Smooth muscle cell (in vitro differentiated cells): ENCODE results near the gene SORCS2. TPM values are rescaled to one million over a fixed set of nuclear protein-coding genes. Genes with fewer than 3 reads are reported as not detected.

Experiments used
- DNase-seq: peaks from one replicate; lab custom pipeline; 2025; ENCODE audit not compliant: unreplicated experiment; lab: John Stamatoyannopoulos, UW
- H2AFZ ChIP-seq: fragments of 200-600 bp; sonication (generic); 2 replicates; pipeline ENCODE4 v1.6.0; 2016; ENCODE audit warnings: antibody characterized with exemption, low read depth, mild to moderate bottlenecking
- H3F3A ChIP-seq: fragments of 200-600 bp; sonication (generic); 2 replicates; pipeline ENCODE4 v1.6.0; 2017; ENCODE audit warnings: antibody characterized with exemption, low read depth
- H3K27ac ChIP-seq: fragments of 200-600 bp; sonication (generic); 2 replicates; pipeline ENCODE4 v1.5.1; 2016; ENCODE audit warnings: low read depth, mild to moderate bottlenecking
- H3K27me3 ChIP-seq: fragments of 200-600 bp; sonication (generic); 2 replicates; pipeline ENCODE4 v1.6.1; 2016; ENCODE audit warnings: low read depth, mild to moderate bottlenecking
- H3K36me3 ChIP-seq: fragments of 200-600 bp; sonication (generic); 2 replicates; pipeline ENCODE4 v1.5.1; 2016; ENCODE audit warnings: low read depth
- H3K4me1 ChIP-seq: fragments of 200-600 bp; sonication (generic); 2 replicates; pipeline ENCODE4 v1.5.1; 2016; ENCODE audit warnings: low read depth
- H3K4me2 ChIP-seq: fragments of 200-600 bp; sonication (generic); 2 replicates; pipeline ENCODE4 v1.6.0; 2016; ENCODE audit warnings: mild to moderate bottlenecking
- H3K4me3 ChIP-seq: fragments of 200-600 bp; sonication (generic); 2 replicates; pipeline ENCODE4 v1.5.1; 2016; ENCODE audit warnings: mild to moderate bottlenecking
- H3K79me2 ChIP-seq: fragments of 200-600 bp; sonication (generic); 2 replicates; pipeline ENCODE4 v1.6.0; 2016; ENCODE audit warnings: low read depth, mild to moderate bottlenecking
- H3K9ac ChIP-seq: fragments of 200-600 bp; sonication (generic); 2 replicates; pipeline ENCODE4 v1.6.0; 2016; ENCODE audit warnings: low read depth
- H3K9me3 ChIP-seq: fragments of 200-600 bp; sonication (generic); replicated peaks from 2 replicates; pipeline ENCODE4 v1.5.1; 2016; ENCODE audit warnings: low read depth
- H4K20me1 ChIP-seq: fragments of 200-600 bp; sonication (generic); 2 replicates; pipeline ENCODE4 v1.6.0; 2016; ENCODE audit warnings: low read depth
- WGBS: methylation state at CpG from one replicate; pipeline ENCODE4 v1.1.7; 2016; ENCODE audit warnings: low lambda C conversion rate; 5-methylcytosine and 5-hydroxymethylcytosine counted together
- polyA plus RNA-seq: library from polyadenylated mRNA; unstranded; fragments of >200 nt; fragmentation: Nextera tagmentation; extraction: Ambion mirVana; gene quantifications from 2 replicates; pipeline ENCODE4 v1.2.1, GENCODE V29; 2016
- total RNA-seq: library from RNA; depleted of rRNA; stranded (reverse); fragments of >200 nt; gene quantifications from 2 replicates; pipeline ENCODE4 v1.2.3, GENCODE V29; 2014
- TF ChIP-seq, protein P1 (sequence below): fragments of 200-600 bp; sonication (generic); IDR thresholded peaks from 2 replicates; pipeline ENCODE4 v1.5.1; 2017; ENCODE audit warnings: borderline replicate concordance, mild to moderate bottlenecking, antibody characterized with exemption; ENCODE audit not compliant: insufficient read depth, poor library complexity, severe bottlenecking

SORCS2 gene
- total and polyA plus RNA-seq, 2 experiments from 2014 or later = 5.2 to 9.3 TPM

DNA sequence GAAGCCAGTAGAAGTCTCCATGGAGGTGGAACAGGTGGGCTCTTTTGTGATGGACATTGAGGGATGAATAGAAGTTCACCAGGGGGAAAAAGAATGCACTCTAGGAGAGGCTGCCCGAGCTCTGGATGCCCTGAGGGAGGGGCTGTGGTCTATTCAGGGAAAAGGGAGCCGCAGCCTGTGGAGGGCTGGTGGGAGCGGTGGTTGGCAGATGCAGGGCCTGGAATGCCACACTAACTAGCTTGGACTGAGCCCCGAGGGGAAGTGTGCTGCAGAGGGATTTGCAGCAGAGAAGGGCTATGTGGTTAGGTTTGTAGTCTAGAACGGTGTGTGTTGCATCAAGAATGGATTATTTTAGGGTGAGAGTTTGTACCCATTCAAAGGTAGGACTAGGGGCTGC is 271.9 kb downstream of the SORCS2 start:
- Histone ChIP-seq H2AFZ (no peak overlapping the region), H4K20me1 (no peaks in the 10 kb centered on the region), H3F3A (no peaks in the 10 kb centered on the region), H3K9ac (no peak overlapping the region), H3K79me2 (no peaks in the 10 kb centered on the region), H3K4me2 (no peak overlapping the region), H3K9me3 (no peaks in the 10 kb centered on the region), H3K4me1 (no peaks in the 10 kb centered on the region), H3K36me3 (no peaks in the 10 kb centered on the region), H3K27me3 (no peaks in the 10 kb centered on the region), H3K27ac (no peak overlapping the region), H3K4me3 (no peak overlapping the region)
- 62% methylated on average over 5 of the region's 5 CpGs for WGBS
- DNase-seq = no peak
- TF ChIP-seq, protein P1, sequence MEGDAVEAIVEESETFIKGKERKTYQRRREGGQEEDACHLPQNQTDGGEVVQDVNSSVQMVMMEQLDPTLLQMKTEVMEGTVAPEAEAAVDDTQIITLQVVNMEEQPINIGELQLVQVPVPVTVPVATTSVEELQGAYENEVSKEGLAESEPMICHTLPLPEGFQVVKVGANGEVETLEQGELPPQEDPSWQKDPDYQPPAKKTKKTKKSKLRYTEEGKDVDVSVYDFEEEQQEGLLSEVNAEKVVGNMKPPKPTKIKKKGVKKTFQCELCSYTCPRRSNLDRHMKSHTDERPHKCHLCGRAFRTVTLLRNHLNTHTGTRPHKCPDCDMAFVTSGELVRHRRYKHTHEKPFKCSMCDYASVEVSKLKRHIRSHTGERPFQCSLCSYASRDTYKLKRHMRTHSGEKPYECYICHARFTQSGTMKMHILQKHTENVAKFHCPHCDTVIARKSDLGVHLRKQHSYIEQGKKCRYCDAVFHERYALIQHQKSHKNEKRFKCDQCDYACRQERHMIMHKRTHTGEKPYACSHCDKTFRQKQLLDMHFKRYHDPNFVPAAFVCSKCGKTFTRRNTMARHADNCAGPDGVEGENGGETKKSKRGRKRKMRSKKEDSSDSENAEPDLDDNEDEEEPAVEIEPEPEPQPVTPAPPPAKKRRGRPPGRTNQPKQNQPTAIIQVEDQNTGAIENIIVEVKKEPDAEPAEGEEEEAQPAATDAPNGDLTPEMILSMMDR = no peak

DNA sequence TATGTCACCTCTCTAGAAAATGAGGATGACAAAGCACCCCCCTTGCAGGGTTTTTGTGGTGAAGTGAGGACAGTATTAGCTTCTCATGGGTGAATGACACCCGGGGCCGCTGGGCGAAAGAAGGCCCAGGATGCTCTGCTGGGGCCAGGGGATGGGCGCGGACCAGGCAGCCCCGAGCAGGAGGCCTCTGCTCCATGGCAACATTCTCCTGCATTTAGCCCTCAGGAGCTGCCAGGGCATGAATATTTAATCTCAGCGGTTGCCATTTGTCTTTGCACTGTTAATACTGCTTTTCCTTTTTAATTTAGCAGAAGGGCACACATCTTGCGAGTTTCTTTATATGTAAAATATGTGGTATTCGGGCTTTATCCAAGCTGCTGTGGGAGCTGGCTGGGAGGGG is 272.7 kb downstream of the SORCS2 start:
- H3K79me2 ChIP-seq = no peaks in the 10 kb centered on the region
- no peaks in the 10 kb centered on the region for H4K20me1 ChIP-seq
- no peak overlapping the region for H3K9ac ChIP-seq
- H3K4me1 ChIP-seq = no peaks in the 10 kb centered on the region
- TF ChIP-seq, protein P1 = no peak
- DNase-seq = no peak
- 89% methylated on average over 9 of the region's 9 CpGs for WGBS
- H3K27ac ChIP-seq = no peak overlapping the region
- no peak overlapping the region for H3K4me2 ChIP-seq
- H3K27me3 ChIP-seq = no peaks in the 10 kb centered on the region
- no peaks in the 10 kb centered on the region for H3F3A ChIP-seq
- no peak overlapping the region for H3K4me3 ChIP-seq
- no peak overlapping the region for H2AFZ ChIP-seq
- H3K36me3 ChIP-seq = no peaks in the 10 kb centered on the region
- no peaks in the 10 kb centered on the region for H3K9me3 ChIP-seq

DNA sequence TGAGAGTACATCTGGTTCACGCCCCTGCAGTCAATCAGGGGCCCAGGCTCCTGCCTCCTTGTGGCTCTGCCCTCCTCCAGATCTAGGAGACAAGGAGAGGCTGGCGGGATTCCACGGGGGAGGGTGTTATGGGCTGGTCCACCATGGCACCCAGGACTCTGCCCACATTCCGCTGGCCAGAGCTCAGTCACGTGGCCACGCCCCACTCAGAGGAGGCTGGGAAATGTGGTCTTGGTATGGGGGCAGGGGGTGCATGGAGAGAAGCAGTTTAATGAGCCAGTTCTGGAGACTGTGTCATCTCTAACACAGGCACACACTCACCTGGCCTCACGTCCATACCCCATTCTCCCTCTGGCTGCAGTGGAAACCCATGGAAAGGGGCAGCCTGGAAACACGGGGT is 273.9 kb downstream of the SORCS2 start:
- Histone ChIP-seq H4K20me1 (no peaks in the 10 kb centered on the region), H2AFZ (no peak overlapping the region), H3K9me3 (no peaks in the 10 kb centered on the region), H3K4me3 (no peak overlapping the region), H3K4me2 (no peak overlapping the region), H3K79me2 (no peaks in the 10 kb centered on the region), H3K36me3 (no peaks in the 10 kb centered on the region), H3K9ac (no peak overlapping the region), H3K4me1 (no peaks in the 10 kb centered on the region), H3F3A (no peaks in the 10 kb centered on the region), H3K27ac (no peak overlapping the region), H3K27me3 (no peaks in the 10 kb centered on the region)
- TF ChIP-seq, protein P1 = no peak
- 94% methylated on average over 8 of the region's 8 CpGs for WGBS
- no peak for DNase-seq

DNA sequence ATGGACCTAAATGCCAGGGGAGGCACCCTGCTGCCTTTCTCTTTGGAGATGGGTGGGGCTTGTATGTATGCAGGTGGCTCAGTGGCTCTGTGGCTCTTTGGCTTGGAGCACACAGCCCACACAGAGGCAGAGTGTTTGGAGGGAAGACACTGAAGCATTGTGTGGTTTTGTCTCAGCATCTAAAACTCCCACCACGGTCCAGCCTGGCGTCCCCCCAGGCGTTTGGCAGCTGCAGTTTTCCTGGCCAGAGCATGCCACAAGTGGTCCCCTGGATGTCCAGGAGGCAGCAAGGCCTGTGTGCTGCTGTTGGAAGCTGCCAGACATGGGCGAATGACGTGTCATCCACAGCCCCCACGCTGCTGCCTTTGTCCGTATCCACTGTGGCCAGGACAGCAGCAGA is 274.6 kb downstream of the SORCS2 start:
- Histone ChIP-seq H3K36me3 (no peaks in the 10 kb centered on the region), H2AFZ (no peak overlapping the region), H3K27me3 (no peaks in the 10 kb centered on the region), H4K20me1 (no peaks in the 10 kb centered on the region), H3K9ac (no peak overlapping the region), H3K4me3 (no peak overlapping the region), H3K27ac (no peak overlapping the region), H3K4me2 (no peak overlapping the region), H3F3A (no peaks in the 10 kb centered on the region), H3K9me3 (no peaks in the 10 kb centered on the region), H3K4me1 (no peaks in the 10 kb centered on the region), H3K79me2 (no peaks in the 10 kb centered on the region)
- 91% methylated on average over 7 of the region's 7 CpGs for whole genome bisulfite sequencing
- DNase-seq = no peak
- TF ChIP-seq, protein P1 = no peak
